T-helper 1 cell treated with Interleukin-12 subunit alpha and Interleukin-12 subunit beta and Interleukin-4 antibody, amounts not matched to agents 30 μg/mL and 1 μg/mL, for 36 hours (primary cell): ENCODE measurements around the gene TEX51.

Source experiments
- H3K27ac Mint-ChIP-seq: one replicate; pipeline ENCODE4 v1.8.0; 2021; ENCODE audit warnings: mild to moderate bottlenecking, mixed read lengths
- H3K27me3 Mint-ChIP-seq: one replicate; pipeline ENCODE4 v1.8.0; 2021; ENCODE audit warnings: low read depth, mixed read lengths
- H3K36me3 Mint-ChIP-seq: one replicate; pipeline ENCODE4 v1.8.0; 2021; ENCODE audit warnings: low read depth, mixed read lengths
- H3K4me1 Mint-ChIP-seq: one replicate; pipeline ENCODE4 v1.8.0; 2021; ENCODE audit warnings: low read depth, mixed read lengths
- H3K4me3 Mint-ChIP-seq: one replicate; pipeline ENCODE4 v1.8.0; 2021; ENCODE audit warnings: mild to moderate bottlenecking, moderate library complexity, mixed read lengths
- H3K9me3 Mint-ChIP-seq: one replicate; pipeline ENCODE4 v1.8.0; 2021; ENCODE audit warnings: mixed read lengths

Gene TEX51

GRCh38 chr2:126863336-126864015 is 35.2 kb upstream of the TEX51 start:
- Mint-ChIP-seq H3K27ac (no peak overlapping the region), H3K4me1 (no peaks in the 10 kb centered on the region), H3K36me3 (no peaks in the 10 kb centered on the region), H3K4me3 (no peak overlapping the region), H3K27me3 (no peaks in the 10 kb centered on the region), H3K9me3 (peaks cover 4% of the 10 kb centered on the region)

- Mint-ChIP-seq H3K4me3 (no peak overlapping the region), H3K27me3 (no peaks in the 10 kb centered on the region), H3K27ac (no peak overlapping the region), H3K9me3 (peaks cover 4% of the 10 kb centered on the region), H3K36me3 (no peaks in the 10 kb centered on the region), H3K4me1 (no peaks in the 10 kb centered on the region)
Observed at GRCh38 chr2:126864861-126865260, 33.8 kb upstream of the TEX51 start.

GRCh38 chr2:126866451-126866850 is 32.2 kb upstream of the TEX51 start:
- Mint-ChIP-seq H3K4me1 (no peaks in the 10 kb centered on the region), H3K36me3 (no peaks in the 10 kb centered on the region)

GRCh38 chr2:126874961-126875360 is 23.7 kb upstream of the TEX51 start:
- H3K27ac Mint-ChIP-seq, result no peak overlapping the region
- H3K36me3 Mint-ChIP-seq, result no peaks in the 10 kb centered on the region
- H3K4me1 Mint-ChIP-seq, result no peaks in the 10 kb centered on the region
- H3K9me3 Mint-ChIP-seq, result peaks cover 8% of the 10 kb centered on the region
- H3K4me3 Mint-ChIP-seq, result no peak overlapping the region
- H3K27me3 Mint-ChIP-seq, result no peaks in the 10 kb centered on the region

More at GRCh38 chr2:126866451-126866850, 32.2 kb upstream of the TEX51 start:
- Mint-ChIP-seq H3K9me3 (peaks cover 4% of the 10 kb centered on the region), H3K27me3 (no peaks in the 10 kb centered on the region), H3K4me3 (no peak overlapping the region), H3K27ac (no peak overlapping the region)

GRCh38 chr2:126876631-126877030 is 22.1 kb upstream of the TEX51 start:
- Mint-ChIP-seq H3K9me3 (peaks cover 8% of the 10 kb centered on the region), H3K27me3 (no peaks in the 10 kb centered on the region), H3K27ac (no peak overlapping the region), H3K36me3 (no peaks in the 10 kb centered on the region), H3K4me1 (no peaks in the 10 kb centered on the region), H3K4me3 (no peak overlapping the region)

GRCh38 chr2:126877041-126877440 is 21.6 kb upstream of the TEX51 start:
- H3K4me1 Mint-ChIP-seq, result no peaks in the 10 kb centered on the region
- no peak overlapping the region for H3K4me3 Mint-ChIP-seq
- H3K36me3 Mint-ChIP-seq, result no peaks in the 10 kb centered on the region
- H3K9me3 Mint-ChIP-seq, result peaks cover 8% of the 10 kb centered on the region
- H3K27ac Mint-ChIP-seq, result no peak overlapping the region
- H3K27me3 Mint-ChIP-seq, result no peaks in the 10 kb centered on the region

- Mint-ChIP-seq H3K27me3 (no peaks in the 10 kb centered on the region), H3K36me3 (no peaks in the 10 kb centered on the region), H3K4me1 (no peaks in the 10 kb centered on the region), H3K9me3 (peaks cover 8% of the 10 kb centered on the region), H3K27ac (no peak overlapping the region), H3K4me3 (no peak overlapping the region)
Observed at GRCh38 chr2:126877861-126878565, 20.7 kb upstream of the TEX51 start.

GRCh38 chr2:126878601-126879000 is 20.1 kb upstream of the TEX51 start:
- Mint-ChIP-seq H3K9me3 (peaks cover 8% of the 10 kb centered on the region), H3K4me1 (no peaks in the 10 kb centered on the region), H3K4me3 (no peak overlapping the region), H3K27me3 (no peaks in the 10 kb centered on the region), H3K27ac (no peak overlapping the region), H3K36me3 (no peaks in the 10 kb centered on the region)

GRCh38 chr2:126879348-126880298 is 19.1 kb upstream of the TEX51 start:
- H3K27me3 Mint-ChIP-seq, result no peaks in the 10 kb centered on the region
- no peaks in the 10 kb centered on the region for H3K36me3 Mint-ChIP-seq
- no peak overlapping the region for H3K27ac Mint-ChIP-seq
- no peaks in the 10 kb centered on the region for H3K4me1 Mint-ChIP-seq
- no peak overlapping the region for H3K4me3 Mint-ChIP-seq
- peaks cover 8% of the 10 kb centered on the region for H3K9me3 Mint-ChIP-seq

GRCh38 chr2:126880324-126880723 is 18.4 kb upstream of the TEX51 start:
- Mint-ChIP-seq H3K27ac (no peak overlapping the region), H3K36me3 (no peaks in the 10 kb centered on the region), H3K9me3 (peaks cover 4% of the 10 kb centered on the region), H3K4me1 (no peaks in the 10 kb centered on the region), H3K4me3 (no peak overlapping the region), H3K27me3 (no peaks in the 10 kb centered on the region)

GRCh38 chr2:126880817-126881216 is 17.9 kb upstream of the TEX51 start:
- no peaks in the 10 kb centered on the region for H3K9me3 Mint-ChIP-seq
- no peaks in the 10 kb centered on the region for H3K4me1 Mint-ChIP-seq
- no peaks in the 10 kb centered on the region for H3K36me3 Mint-ChIP-seq
- no peaks in the 10 kb centered on the region for H3K27me3 Mint-ChIP-seq
- no peak overlapping the region for H3K27ac Mint-ChIP-seq
- H3K4me3 Mint-ChIP-seq, result no peak overlapping the region

- Mint-ChIP-seq H3K9me3 (no peaks in the 10 kb centered on the region), H3K36me3 (no peaks in the 10 kb centered on the region), H3K27ac (no peak overlapping the region), H3K4me1 (no peaks in the 10 kb centered on the region), H3K27me3 (peaks cover 3% of the 10 kb centered on the region), H3K4me3 (no peak overlapping the region)
Observed at GRCh38 chr2:126881591-126881990, 17.1 kb upstream of the TEX51 start.

GRCh38 chr2:126882181-126882580 is 16.5 kb upstream of the TEX51 start:
- Mint-ChIP-seq H3K36me3 (no peaks in the 10 kb centered on the region), H3K4me3 (no peak overlapping the region), H3K4me1 (no peaks in the 10 kb centered on the region), H3K27me3 (peaks cover 8% of the 10 kb centered on the region), H3K27ac (no peak overlapping the region), H3K9me3 (no peaks in the 10 kb centered on the region)

- Mint-ChIP-seq H3K9me3 (no peaks in the 10 kb centered on the region), H3K27me3 (peaks cover 10% of the 10 kb centered on the region), H3K36me3 (no peaks in the 10 kb centered on the region), H3K4me1 (no peaks in the 10 kb centered on the region), H3K4me3 (no peak overlapping the region), H3K27ac (no peak overlapping the region)
Observed at GRCh38 chr2:126882736-126883665, 15.7 kb upstream of the TEX51 start.
